Calu3 (cell line): Measurements from ENCODE around the gene TEKT3. TPM values are rescaled to one million over a fixed set of nuclear protein-coding genes. Genes with fewer than 3 reads are reported as not detected.

Experiments
- BruUV-seq: library from RNA; stranded (reverse); fragments of 400-500 nt; replicated peaks from 2 replicates; lab custom pipeline; 2021; lab: Mats Ljungman, UMichigan
- CTCF ChIA-PET: fragments of 300-600 bp; sonication (Branson Sonifier 250); formaldehyde crosslinking; loops from one replicate; lab custom pipeline; 2022; ENCODE audit warnings: antibody characterized with exemption; lab: Charles Lee
- DNase-seq: peaks from one replicate; pipeline ENCODE4 v3.0.0; 2022
- H3K27ac Mint-ChIP-seq: one replicate; pipeline ENCODE4 v1.8.0; 2022; ENCODE audit warnings: mixed read lengths; ENCODE audit not compliant: unreplicated experiment
- H3K27me3 Mint-ChIP-seq: one replicate; pipeline ENCODE4 v1.8.0; 2022; ENCODE audit warnings: mixed read lengths; ENCODE audit not compliant: unreplicated experiment
- H3K36me3 Mint-ChIP-seq: one replicate; pipeline ENCODE4 v1.8.0; 2022; ENCODE audit warnings: mild to moderate bottlenecking, moderate library complexity, mixed read lengths; ENCODE audit not compliant: insufficient read depth, unreplicated experiment
- H3K4me1 Mint-ChIP-seq: one replicate; pipeline ENCODE4 v1.8.0; 2022; ENCODE audit warnings: mild to moderate bottlenecking, low read depth, mixed read lengths; ENCODE audit not compliant: unreplicated experiment
- H3K4me3 Mint-ChIP-seq: one replicate; pipeline ENCODE4 v1.8.0; 2022; ENCODE audit warnings: mild to moderate bottlenecking, low read depth, moderate library complexity, mixed read lengths; ENCODE audit not compliant: unreplicated experiment
- H3K9me3 Mint-ChIP-seq: one replicate; pipeline ENCODE4 v1.8.0; 2022; ENCODE audit warnings: low read depth, mixed read lengths; ENCODE audit not compliant: unreplicated experiment
- CTCF ChIP-seq: fragments of 200-600 bp; IDR thresholded peaks from one replicate; pipeline ENCODE4 v1.8.0; 2022; ENCODE audit warnings: antibody characterized with exemption; ENCODE audit not compliant: unreplicated experiment
- intact Hi-C: fragments of 100-400 bp; cut with micrococcal nuclease; formaldehyde crosslinking; loops from one replicate; pipeline ENCODE4 v1.10.0; 2022; ENCODE audit not compliant: unreplicated experiment
- total RNA-seq: library from RNA; stranded (reverse); gene quantifications from 2 replicates; pipeline ENCODE4 v1.2.3, GENCODE V29; 2022

Gene TEKT3
- total RNA-seq, 1 experiment from 2014 or later = not detected

- TF ChIP-seq CTCF = no peak
- BruUV-seq = no TSS peak
- Mint-ChIP-seq H3K36me3 (no peaks in the 10 kb centered on the region), H3K27me3 (no peaks in the 10 kb centered on the region), H3K4me1 (no peaks in the 10 kb centered on the region), H3K9me3 (peaks cover 2% of the 10 kb centered on the region), H3K27ac (no peak overlapping the region), H3K4me3 (no peak overlapping the region)
- CTCF ChIA-PET = interaction anchor here (0.7 kb wide), 1 partner anchor 153 kb away, joined by 4 read pairs; no protein-coding TSS in a partner anchor
- intact Hi-C loops = no loop called here
- DNase-seq = no peak
Measured at GRCh38 chr17:15384142-15384787, 42.9 kb upstream of the TEKT3 start.

GRCh38 chr17:15382914-15383313 lies 41.5 kb upstream of the TEKT3 start:
- DNase-seq = no peak
- no peak for TF ChIP-seq CTCF
- Mint-ChIP-seq H3K27ac (no peak overlapping the region), H3K36me3 (no peaks in the 10 kb centered on the region), H3K27me3 (no peaks in the 10 kb centered on the region), H3K9me3 (peaks cover 2% of the 10 kb centered on the region), H3K4me1 (peaks cover 5% of the 10 kb centered on the region), H3K4me3 (no peak overlapping the region)
- intact Hi-C loops = no loop called here
- CTCF ChIA-PET = no interaction called here
- no TSS peak for BruUV-seq

DNA sequence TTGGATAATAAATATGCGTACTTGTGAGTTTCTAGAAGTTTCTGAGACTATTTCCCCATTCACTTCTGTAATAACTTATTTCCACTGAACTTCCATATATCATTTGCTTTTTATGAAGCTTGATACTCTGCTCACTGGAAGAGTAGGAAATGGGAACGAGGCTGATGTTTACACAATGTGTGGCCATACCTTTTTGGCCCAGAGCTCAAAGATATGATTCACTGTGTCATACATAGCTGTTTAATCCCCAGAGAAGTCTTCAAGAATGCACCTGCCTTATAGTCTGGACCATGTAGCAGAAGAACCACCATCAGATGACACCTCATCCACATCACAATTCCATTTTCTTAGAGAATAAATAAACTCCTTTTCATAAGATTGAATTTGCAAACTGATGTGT lies 40.3 kb upstream of the TEKT3 start:
- peaks cover 2% of the 10 kb centered on the region for H3K9me3 Mint-ChIP-seq
- H3K4me1 Mint-ChIP-seq = peaks cover 15% of the 10 kb centered on the region
- CTCF ChIA-PET = no interaction called here
- H3K27me3 Mint-ChIP-seq = no peaks in the 10 kb centered on the region
- no peak overlapping the region for H3K27ac Mint-ChIP-seq
- H3K36me3 Mint-ChIP-seq = no peaks in the 10 kb centered on the region
- no peak for DNase-seq
- BruUV-seq = no TSS peak
- H3K4me3 Mint-ChIP-seq = no peak overlapping the region
- intact Hi-C loops = no loop called here
- no peak for TF ChIP-seq CTCF

DNA sequence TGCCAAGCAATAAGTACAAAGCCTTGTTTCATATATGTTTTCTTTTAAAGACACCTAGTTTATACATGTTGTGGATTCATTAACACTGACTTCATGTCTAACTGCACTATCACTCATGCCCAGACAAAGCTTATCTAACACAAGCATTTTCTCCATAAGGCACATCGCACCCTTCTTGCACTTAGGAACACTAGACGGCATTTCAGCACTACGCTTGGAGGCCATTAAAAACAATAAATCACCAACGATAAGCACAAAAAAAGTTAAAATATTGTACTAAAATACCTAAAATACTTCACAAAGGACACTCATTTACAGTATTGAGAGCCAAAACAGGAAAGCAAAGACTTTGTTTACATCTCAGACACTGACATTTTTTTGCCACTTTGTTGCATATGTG lies 39.0 kb upstream of the TEKT3 start:
- DNase-seq = no peak

More for the DNA sequence above, 39.0 kb upstream of the TEKT3 start:
- H3K27ac Mint-ChIP-seq = no peak overlapping the region
- no peak for TF ChIP-seq CTCF
- no peaks in the 10 kb centered on the region for H3K27me3 Mint-ChIP-seq
- intact Hi-C loops = no loop called here
- no peaks in the 10 kb centered on the region for H3K36me3 Mint-ChIP-seq
- H3K9me3 Mint-ChIP-seq = no peaks in the 10 kb centered on the region
- CTCF ChIA-PET = interaction anchor here (0.6 kb wide), 1 partner anchor 160 kb away, joined by 3 read pairs; no protein-coding TSS in a partner anchor
- no peak overlapping the region for H3K4me3 Mint-ChIP-seq
- peaks cover 15% of the 10 kb centered on the region for H3K4me1 Mint-ChIP-seq
- no TSS peak for BruUV-seq
